Karpas-422 (cell line): ENCODE measurements around the gene EXPH5. TPM values are rescaled to one million over a fixed set of nuclear protein-coding genes. Genes with fewer than 3 reads are reported as not detected.
"Not testable (repeated sequence)": the region's sequence is repeated elsewhere in the genome, so short reads cannot be mapped to it uniquely, and the experiment has no call there.

Experiments
- DNase-seq: peaks from one replicate; pipeline ENCODE4 v3.0.0-alpha.2; 2015
- H2AFZ ChIP-seq: fragments of 200-600 bp; sonication (generic); 2 replicates; pipeline ENCODE4 v1.6.1; 2014; ENCODE audit warnings: antibody characterized with exemption, low read length, mixed read lengths
- H3K27ac ChIP-seq: fragments of 200-600 bp; sonication (generic); 2 replicates; pipeline ENCODE4 v1.5.1; 2014; ENCODE audit warnings: mild to moderate bottlenecking, low read length, moderate library complexity
- H3K27me3 ChIP-seq: fragments of 200-600 bp; sonication (generic); 2 replicates; pipeline ENCODE4 v1.6.1; 2014; ENCODE audit warnings: low read length, mixed read lengths
- H3K36me3 ChIP-seq: fragments of 200-600 bp; sonication (generic); 2 replicates; pipeline ENCODE4 v1.6.1; 2014; ENCODE audit warnings: low read length, mixed read lengths; ENCODE audit not compliant: insufficient read depth
- H3K4me1 ChIP-seq: fragments of 200-600 bp; sonication (generic); 2 replicates; pipeline ENCODE4 v1.6.1; 2014; ENCODE audit warnings: mild to moderate bottlenecking, low read length, mixed read lengths
- H3K4me2 ChIP-seq: fragments of 200-600 bp; sonication (generic); 2 replicates; pipeline ENCODE4 v1.6.1; 2014; ENCODE audit warnings: low read length, low read depth, mild to moderate bottlenecking; ENCODE audit not compliant: poor library complexity, severe bottlenecking
- H3K4me3 ChIP-seq: fragments of 200-600 bp; sonication (generic); 2 replicates; pipeline ENCODE4 v1.5.1; 2014; ENCODE audit warnings: mild to moderate bottlenecking, antibody characterized with exemption, low read length, mixed read lengths
- H3K79me2 ChIP-seq: fragments of 200-600 bp; sonication (generic); 2 replicates; pipeline ENCODE4 v1.6.1; 2014; ENCODE audit warnings: mild to moderate bottlenecking, low read length, mixed read lengths
- H3K9ac ChIP-seq: fragments of 200-600 bp; sonication (generic); 2 replicates; pipeline ENCODE4 v1.6.0; 2014; ENCODE audit warnings: low read length
- H3K9me2 ChIP-seq: fragments of 200-600 bp; sonication (generic), shearing (Covaris generic); replicated peaks from 2 replicates; pipeline ENCODE4 v1.6.0; 2014; ENCODE audit warnings: mild to moderate bottlenecking, low read length, moderate library complexity; ENCODE audit not compliant: insufficient read depth
- H3K9me3 ChIP-seq: fragments of 300-700, 200-600 bp; sonication (generic); 2 replicates; pipeline ENCODE4 v1.6.1; 2014; ENCODE audit warnings: low read length, mixed read lengths
- H4K20me1 ChIP-seq: fragments of 200-600 bp; sonication (generic); 2 replicates; pipeline ENCODE4 v1.6.1; 2014; ENCODE audit warnings: mild to moderate bottlenecking, antibody characterized with exemption, low read length, low read depth; ENCODE audit not compliant: insufficient read depth
- total RNA-seq: library from RNA; depleted of rRNA; stranded (reverse); fragments of >200 nt; shearing (Covaris generic); gene quantifications from 2 replicates; pipeline ENCODE4 v1.2.3, GENCODE V29; 2014; ENCODE audit warnings: low replicate concordance

The EXPH5 gene
- total RNA-seq, 1 experiment from 2014 or later = not detected

- no peaks in the 10 kb centered on the region for H3K9me2 ChIP-seq
- H3K9ac ChIP-seq = no peak overlapping the region
- H3K79me2 ChIP-seq = no peaks in the 10 kb centered on the region
- H3K27me3 ChIP-seq = no peaks in the 10 kb centered on the region
- DNase-seq = no peak
- no peak overlapping the region for H3K27ac ChIP-seq
- no peaks in the 10 kb centered on the region for H3K4me1 ChIP-seq
- no peaks in the 10 kb centered on the region for H3K9me3 ChIP-seq
- no peaks in the 10 kb centered on the region for H3K36me3 ChIP-seq
- H2AFZ ChIP-seq = no peak overlapping the region
- no peak overlapping the region for H3K4me2 ChIP-seq
- no peak overlapping the region for H3K4me3 ChIP-seq
- H4K20me1 ChIP-seq = no peaks in the 10 kb centered on the region
Observed at GRCh38 chr11:108586600-108586999, 7.0 kb downstream of the EXPH5 start.

GRCh38 chr11:108586185-108586584 lies 7.4 kb downstream of the EXPH5 start:
- H3K36me3 ChIP-seq, H3K27ac ChIP-seq, H3K4me2 ChIP-seq, H4K20me1 ChIP-seq, H3K27me3 ChIP-seq, H3K9ac ChIP-seq, H2AFZ ChIP-seq, DNase-seq, H3K9me2 ChIP-seq, H3K9me3 ChIP-seq, H3K4me1 ChIP-seq, H3K79me2 ChIP-seq, H3K4me3 ChIP-seq: not testable (repeated sequence)

DNA sequence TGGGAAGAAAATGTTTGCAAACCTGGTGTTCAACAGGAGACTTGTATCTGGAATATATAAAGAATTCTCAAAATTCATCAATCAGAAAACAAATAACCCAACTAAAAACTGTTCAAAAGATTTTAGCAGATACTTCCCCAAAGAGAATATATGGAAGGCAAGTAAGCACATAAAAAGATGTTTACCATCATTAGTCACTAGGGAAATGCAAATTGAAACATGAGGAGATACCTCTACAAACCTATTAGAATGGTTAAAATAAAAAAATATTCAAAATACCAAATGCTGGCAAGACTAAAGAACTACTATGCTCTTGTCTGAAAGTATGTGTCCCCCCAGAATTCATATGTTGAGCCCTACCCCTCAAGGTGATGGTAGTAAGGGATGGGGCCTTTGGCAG lies 8.6 kb downstream of the EXPH5 start:
- Histone ChIP-seq H3K9me2 (no peaks in the 10 kb centered on the region), H2AFZ (no peak overlapping the region), H3K27ac (no peak overlapping the region), H3K79me2 (no peaks in the 10 kb centered on the region), H3K4me1 (no peaks in the 10 kb centered on the region), H3K27me3 (0 out of 2 replicates have a peak, but pooled peaks cover 4% of the 10 kb centered on the region), H3K36me3 (no peaks in the 10 kb centered on the region), H3K9me3 (no peaks in the 10 kb centered on the region), H3K4me3 (no peak overlapping the region), H4K20me1 (no peaks in the 10 kb centered on the region), H3K4me2 (no peak overlapping the region), H3K9ac (no peak overlapping the region)
- DNase-seq = no peak

DNA sequence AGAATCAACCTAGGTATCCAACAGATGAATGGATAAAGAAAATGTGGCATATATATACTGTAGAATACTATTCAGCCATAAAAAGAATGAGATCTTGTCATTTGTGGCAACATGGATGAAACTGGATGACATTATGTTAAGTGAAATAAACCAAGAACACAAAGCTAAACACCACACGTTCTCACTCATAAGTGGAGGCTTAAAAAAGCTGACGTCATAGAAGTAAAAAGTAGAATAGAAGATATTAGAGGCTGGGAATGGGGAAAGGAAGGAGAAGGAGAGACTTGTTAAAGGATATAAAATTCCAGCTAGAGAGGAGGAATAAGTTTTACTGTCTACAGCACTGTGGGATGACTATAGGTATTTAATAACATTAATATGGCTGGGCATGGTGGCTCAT lies 12.9 kb downstream of the EXPH5 start:
- Histone ChIP-seq H3K36me3 (no peaks in the 10 kb centered on the region), H3K79me2 (no peaks in the 10 kb centered on the region), H3K4me3 (no peak overlapping the region), H2AFZ (no peak overlapping the region), H3K9ac (no peak overlapping the region), H3K27me3 (peaks cover 9% of the 10 kb centered on the region; the same call in 1 of the 2 replicates), H4K20me1 (no peaks in the 10 kb centered on the region), H3K4me1 (no peaks in the 10 kb centered on the region), H3K9me3 (no peaks in the 10 kb centered on the region), H3K4me2 (no peak overlapping the region), H3K9me2 (no peaks in the 10 kb centered on the region), H3K27ac (no peak overlapping the region)
- no peak for DNase-seq

GRCh38 chr11:108580043-108580442 lies 13.5 kb downstream of the EXPH5 start:
- Histone ChIP-seq H3K9ac (no peak overlapping the region), H3K79me2 (no peaks in the 10 kb centered on the region), H3K4me3 (no peak overlapping the region), H2AFZ (no peak overlapping the region), H3K4me1 (no peaks in the 10 kb centered on the region), H4K20me1 (no peaks in the 10 kb centered on the region), H3K9me3 (no peaks in the 10 kb centered on the region), H3K4me2 (no peak overlapping the region), H3K36me3 (no peaks in the 10 kb centered on the region), H3K27ac (no peak overlapping the region), H3K27me3 (peaks cover 9% of the 10 kb centered on the region; the same call in 1 of the 2 replicates), H3K9me2 (no peaks in the 10 kb centered on the region)
- DNase-seq = no peak

DNA sequence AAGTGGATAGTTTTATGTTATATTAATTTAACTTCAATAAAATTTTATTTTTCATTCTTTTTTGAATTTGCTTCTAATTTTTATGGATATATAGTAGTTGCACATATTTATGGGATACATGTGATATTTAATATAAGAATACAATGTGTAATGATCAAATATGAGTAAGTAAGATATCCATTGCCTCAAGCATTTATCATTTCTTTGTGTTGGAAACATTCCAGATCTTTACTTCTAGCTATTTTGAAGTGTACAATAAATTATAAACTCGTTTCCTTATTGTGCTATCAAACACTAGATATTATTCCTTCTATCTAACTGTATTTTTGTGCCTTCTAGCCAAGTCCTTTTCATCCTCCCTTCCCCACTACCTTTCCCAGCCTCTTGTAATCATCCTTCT lies 17.0 kb downstream of the EXPH5 start:
- no peaks in the 10 kb centered on the region for H3K79me2 ChIP-seq
- no peaks in the 10 kb centered on the region for H3K9me2 ChIP-seq
- H3K27me3 ChIP-seq = peaks cover 9% of the 10 kb centered on the region; the same call in 1 of the 2 replicates
- no peaks in the 10 kb centered on the region for H4K20me1 ChIP-seq
- H3K36me3 ChIP-seq = no peaks in the 10 kb centered on the region
- no peaks in the 10 kb centered on the region for H3K4me1 ChIP-seq
- H3K27ac ChIP-seq = no peak overlapping the region
- H3K9ac ChIP-seq = no peak overlapping the region
- no peaks in the 10 kb centered on the region for H3K9me3 ChIP-seq
- no peak overlapping the region for H2AFZ ChIP-seq
- H3K4me2 ChIP-seq = no peak overlapping the region
- H3K4me3 ChIP-seq = no peak overlapping the region
- DNase-seq = no peak

- Histone ChIP-seq H3K27me3 (peaks cover 3% of the 10 kb centered on the region; the same call in 1 of the 2 replicates), H3K9me3 (no peaks in the 10 kb centered on the region), H2AFZ (no peak overlapping the region), H3K9me2 (no peaks in the 10 kb centered on the region), H3K4me1 (no peaks in the 10 kb centered on the region), H4K20me1 (no peaks in the 10 kb centered on the region), H3K79me2 (no peaks in the 10 kb centered on the region), H3K36me3 (no peaks in the 10 kb centered on the region), H3K4me2 (no peak overlapping the region), H3K27ac (no peak overlapping the region), H3K4me3 (no peak overlapping the region), H3K9ac (no peak overlapping the region)
- no peak for DNase-seq
Observed at GRCh38 chr11:108574675-108575074, 18.9 kb downstream of the EXPH5 start.

DNA sequence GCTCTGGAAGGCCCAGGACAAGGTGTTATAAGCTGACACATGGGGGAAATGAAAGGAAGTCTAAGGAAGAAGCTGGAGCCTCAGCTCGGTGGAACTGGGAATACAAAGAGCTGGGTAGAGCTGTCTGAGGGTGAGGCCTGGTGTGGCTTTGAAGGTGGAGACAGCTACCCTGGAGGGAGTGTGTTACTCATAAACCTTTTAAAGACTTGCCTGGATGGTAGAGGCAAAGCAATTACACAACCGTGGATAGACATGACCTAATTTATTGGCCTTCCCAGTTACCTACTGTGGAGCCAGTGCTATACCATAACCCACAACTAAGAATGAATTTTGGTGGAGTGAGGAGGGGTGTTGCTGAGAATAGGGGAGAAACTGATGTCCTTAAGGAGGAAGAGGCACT lies 22.6 kb downstream of the EXPH5 start:
- Histone ChIP-seq H3K4me1 (no peaks in the 10 kb centered on the region), H2AFZ (no peak overlapping the region)

DNA sequence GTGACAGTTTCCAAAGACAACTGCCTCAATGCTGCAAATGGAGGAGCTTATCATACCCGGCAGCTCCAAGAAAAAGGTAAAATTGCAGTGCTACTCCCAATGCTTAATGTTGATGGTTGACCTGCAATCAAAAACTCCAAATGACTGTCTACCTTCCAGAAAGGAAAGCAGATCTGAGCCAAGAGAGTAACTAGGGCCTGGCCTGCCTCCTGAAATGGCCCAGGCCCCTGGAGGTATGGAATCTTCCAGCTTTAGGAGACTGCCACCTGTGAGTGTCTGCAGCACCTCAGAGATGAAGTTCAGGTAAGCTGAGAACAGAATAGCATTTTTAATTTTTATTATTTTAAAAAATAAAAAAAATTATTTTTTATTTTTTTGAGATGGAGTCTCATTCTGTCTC lies 23.7 kb downstream of the EXPH5 start:
- Histone ChIP-seq H2AFZ (no peak overlapping the region), H3K36me3 (no peaks in the 10 kb centered on the region), H3K9me2 (no peaks in the 10 kb centered on the region), H3K27ac (no peak overlapping the region), H4K20me1 (no peaks in the 10 kb centered on the region), H3K4me3 (no peak overlapping the region), H3K79me2 (no peaks in the 10 kb centered on the region), H3K9ac (no peak overlapping the region), H3K4me2 (no peak overlapping the region), H3K27me3 (no peaks in the 10 kb centered on the region; the same call in 1 of the 2 replicates), H3K4me1 (no peaks in the 10 kb centered on the region), H3K9me3 (no peaks in the 10 kb centered on the region)
- DNase-seq = no peak

More for the DNA sequence above, 22.6 kb downstream of the EXPH5 start:
- Histone ChIP-seq H3K9me3 (no peaks in the 10 kb centered on the region), H3K9ac (no peak overlapping the region), H3K36me3 (no peaks in the 10 kb centered on the region), H3K79me2 (no peaks in the 10 kb centered on the region), H4K20me1 (no peaks in the 10 kb centered on the region), H3K4me3 (no peak overlapping the region), H3K27ac (no peak overlapping the region), H3K4me2 (no peak overlapping the region), H3K9me2 (no peaks in the 10 kb centered on the region), H3K27me3 (no peaks in the 10 kb centered on the region)
- no peak for DNase-seq
